Dermis blood vessel endothelial cell (primary cell): ENCODE measurements around the gene MLXIP. TPM values are rescaled to one million over a fixed set of nuclear protein-coding genes. Genes with fewer than 3 reads are reported as not detected.
"Not testable (repeated sequence)": the region's sequence is repeated elsewhere in the genome, so short reads cannot be mapped to it uniquely, and the experiment has no call there.

Source experiments
- DNase-seq: peaks from one replicate; pipeline ENCODE4 v3.0.0; 2010
- total RNA-seq: library from RNA; depleted of rRNA; stranded (reverse); fragments of >200 nt; gene quantifications from 2 replicates; pipeline ENCODE4 v1.2.3, GENCODE V29; 2014

The MLXIP gene
- total RNA-seq, 1 donor from 2014 or later = 16.7 TPM

GRCh38 chr12:122158700-122159285 lies 80.2 kb downstream of the MLXIP start:
- DNase-seq = no peak

- no peak for DNase-seq
Measured at GRCh38 chr12:122159882-122160281, 81.3 kb downstream of the MLXIP start.

- no peak for DNase-seq
Measured at GRCh38 chr12:122160761-122161160, 82.2 kb downstream of the MLXIP start.

GRCh38 chr12:122161682-122162081 lies 83.1 kb downstream of the MLXIP start:
- no peak for DNase-seq

GRCh38 chr12:122162976-122163375 lies 84.4 kb downstream of the MLXIP start:
- no peak for DNase-seq

- DNase-seq = no peak
Measured at GRCh38 chr12:122166422-122167349, 88.1 kb downstream of the MLXIP start.

- DNase-seq = peak; percentile 77
Measured at GRCh38 chr12:122167356-122167925, 88.9 kb downstream of the MLXIP start.

- no peak for DNase-seq
Measured at GRCh38 chr12:122168492-122168891, 89.9 kb downstream of the MLXIP start.

GRCh38 chr12:122171399-122171798 lies 92.8 kb downstream of the MLXIP start:
- DNase-seq = no peak

GRCh38 chr12:122172262-122172939 lies 93.8 kb downstream of the MLXIP start:
- DNase-seq = no peak

GRCh38 chr12:122174155-122174845 lies 95.7 kb downstream of the MLXIP start, which contains the start of gene IL31:
Gene IL31 (minus strand): TSS chr12:122174221. CDS start chr12:122174172, 49 bp downstream.
- no peak for DNase-seq

GRCh38 chr12:122176473-122176872 lies 97.9 kb downstream of the MLXIP start:
- not testable (repeated sequence) for DNase-seq

- peak; percentile 56 for DNase-seq
Measured at GRCh38 chr12:122182887-122183587, 104.5 kb downstream of the MLXIP start, which contains the start of gene LRRC43. Gene LRRC43 (plus strand): TSS chr12:122183123. CDS start chr12:122183145, 22 bp downstream.

- no peak for DNase-seq
Measured at GRCh38 chr12:122183588-122183940, 105.0 kb downstream of the MLXIP start.

- DNase-seq = no peak
Measured at GRCh38 chr12:122184517-122184916, 106.0 kb downstream of the MLXIP start.

- no peak for DNase-seq
Measured at GRCh38 chr12:122185079-122185478, 106.5 kb downstream of the MLXIP start.

GRCh38 chr12:122185494-122186082 lies 107.0 kb downstream of the MLXIP start:
- DNase-seq = no peak

GRCh38 chr12:122187466-122187865 lies 108.9 kb downstream of the MLXIP start:
- DNase-seq = no peak

GRCh38 chr12:122189626-122190475 lies 111.3 kb downstream of the MLXIP start:
- DNase-seq = no peak
